ENCODE results near the gene LSM4. TPM values are rescaled to one million over a fixed set of nuclear protein-coding genes. Genes with fewer than 3 reads are reported as not detected.

The LSM4 gene
- total RNA-seq, 2 donors from 2014 or later = 280 to 379 TPM

- Mint-ChIP-seq H3K9me3 (peaks cover 7 to 11% of the 10 kb centered on the region in 2 donors), H3K36me3 (peaks cover 11 to 12% of the 10 kb centered on the region in 2 donors), H3K27ac (peak overlapping the region; percentile 97 to 98)
- DNase-seq (ENCODE audit: low spot score in 2 of 2) (peak; percentile 79 to 88), ATAC-seq (peak; percentile 10 to 46)
Measured at GRCh38 chr19:18291590-18292461, 31.1 kb downstream of the LSM4 start.

- H3K9me3 Mint-ChIP-seq = peaks cover 3 to 5% of the 10 kb centered on the region in 2 donors
- no peak for DNase-seq (ENCODE audit: low spot score in 2 of 2)
- ATAC-seq = no peak
- H3K36me3 Mint-ChIP-seq = peaks cover 9 to 12% of the 10 kb centered on the region in 2 donors
- H3K27ac Mint-ChIP-seq = peak overlapping the region; percentile 94 to 98
Measured at GRCh38 chr19:18291019-18291524, 31.8 kb downstream of the LSM4 start.

- Mint-ChIP-seq H3K27ac (peak overlapping the region; percentile 94 to 98), H3K36me3 (peaks cover 5 to 12% of the 10 kb centered on the region in 2 donors)
- ATAC-seq = peak; percentile 75 to 77
Measured at GRCh38 chr19:18290302-18291018, 32.4 kb downstream of the LSM4 start.

GRCh38 chr19:18289471-18290301, 33.2 kb downstream of the LSM4 start:
- DNase-seq (ENCODE audit: low spot score in 2 of 2) = no peak
- ATAC-seq = no peak
- peak overlapping the region; percentile 84 to 98 for H3K27ac Mint-ChIP-seq
- H3K9me3 Mint-ChIP-seq = no peaks in the 10 kb centered on the region
- peaks cover 5 to 8% of the 10 kb centered on the region in 2 donors for H3K36me3 Mint-ChIP-seq

More at GRCh38 chr19:18290302-18291018, 32.4 kb downstream of the LSM4 start:
- DNase-seq (ENCODE audit: low spot score in 2 of 2) = peak; percentile 87 to 98
- H3K9me3 Mint-ChIP-seq = no peaks in the 10 kb centered on the region

- H3K36me3 Mint-ChIP-seq = peaks cover 4 to 5% of the 10 kb centered on the region in 2 donors
- no peak overlapping the region for H3K27ac Mint-ChIP-seq
- DNase-seq (ENCODE audit: low spot score in 2 of 2) = no peak
Measured at GRCh38 chr19:18287836-18288772, 34.8 kb downstream of the LSM4 start.

GRCh38 chr19:18286973-18287635, 35.8 kb downstream of the LSM4 start:
- H3K36me3 Mint-ChIP-seq = peaks cover 0 to 5% of the 10 kb centered on the region in 2 donors

More at GRCh38 chr19:18287836-18288772, 34.8 kb downstream of the LSM4 start:
- ATAC-seq = no peak
- no peaks in the 10 kb centered on the region for H3K9me3 Mint-ChIP-seq

GRCh38 chr19:18284712-18285360, 38.0 kb downstream of the LSM4 start:
- H3K9me3 Mint-ChIP-seq = no peaks in the 10 kb centered on the region
- H3K36me3 Mint-ChIP-seq = peaks cover 6 to 8% of the 10 kb centered on the region in 2 donors
- DNase-seq (ENCODE audit: low spot score in 2 of 2) (peak in 1 of 2 donors; percentile 54), ATAC-seq (no peak)
- H3K27ac Mint-ChIP-seq = peak overlapping the region; percentile 89 to 92

More at GRCh38 chr19:18286973-18287635, 35.8 kb downstream of the LSM4 start:
- Mint-ChIP-seq H3K9me3 (no peaks in the 10 kb centered on the region), H3K27ac (peak overlapping the region in 1 of 2 donors; percentile 89)
- DNase-seq (ENCODE audit: low spot score in 2 of 2) (no peak), ATAC-seq (no peak)

- ATAC-seq (no peak), DNase-seq (ENCODE audit: low spot score in 2 of 2) (no peak)
- H3K9me3 Mint-ChIP-seq = no peaks in the 10 kb centered on the region
- peak overlapping the region; percentile 92 to 95 for H3K27ac Mint-ChIP-seq
- H3K36me3 Mint-ChIP-seq = peaks cover 21 to 23% of the 10 kb centered on the region in 2 donors
Measured at GRCh38 chr19:18283338-18283737, 39.5 kb downstream of the LSM4 start.

- ATAC-seq (no peak), DNase-seq (ENCODE audit: low spot score in 2 of 2) (no peak)
- Mint-ChIP-seq H3K9me3 (no peaks in the 10 kb centered on the region), H3K27ac (peak overlapping the region; percentile 92 to 95), H3K36me3 (peaks cover 24 to 26% of the 10 kb centered on the region in 2 donors)
Measured at GRCh38 chr19:18282788-18283141, 40.1 kb downstream of the LSM4 start.

GRCh38 chr19:18282021-18282787, 40.7 kb downstream of the LSM4 start:
- DNase-seq (ENCODE audit: low spot score in 2 of 2) (no peak), ATAC-seq (peak in 1 of 2 donors; percentile 2)
- peak overlapping the region; percentile 92 to 95 for H3K27ac Mint-ChIP-seq
- peaks cover 24 to 26% of the 10 kb centered on the region in 2 donors for H3K36me3 Mint-ChIP-seq
- H3K9me3 Mint-ChIP-seq = no peaks in the 10 kb centered on the region

- peak within 1 kb of the TSS; percentile 95 to 98 for H3K27ac Mint-ChIP-seq
- H3K36me3 Mint-ChIP-seq = peaks cover 22 to 24% of the 10 kb centered on the region in 2 donors
- DNase-seq (ENCODE audit: low spot score in 2 of 2) (peak; percentile 97 to 99), ATAC-seq (peak; percentile 73 to 77)
- H3K9me3 Mint-ChIP-seq = no peaks in the 10 kb centered on the region
Measured at GRCh38 chr19:18281082-18282020, 41.5 kb downstream of the LSM4 start, which contains the start of gene JUND. Gene JUND (minus strand): TSS chr19:18281622. CDS start chr19:18281484, 138 bp downstream.

- ATAC-seq (peak; percentile 12 to 21), DNase-seq (ENCODE audit: low spot score in 2 of 2) (peak; percentile 77 to 91)
- Mint-ChIP-seq H3K9me3 (no peaks in the 10 kb centered on the region), H3K36me3 (peaks cover 20 to 24% of the 10 kb centered on the region in 2 donors), H3K27ac (peak overlapping the region; percentile 95 to 98)
Measured at GRCh38 chr19:18280247-18281081, 42.4 kb downstream of the LSM4 start.
